GM23338 (cell line): ENCODE data around the gene CREB3L2. TPM values are rescaled to one million over a fixed set of nuclear protein-coding genes. Genes with fewer than 3 reads are reported as not detected.
"Not testable (repeated sequence)": the region's sequence is repeated elsewhere in the genome, so short reads cannot be mapped to it uniquely, and the experiment has no call there.

Experiments used
- ATAC-seq: fragments of 200-7000 bp; cut with Tn5 transposase; 3 replicates; pipeline ENCODE4 v1.9.1; 2020
- DNase-seq: peaks from one replicate; pipeline ENCODE4 v3.0.0-alpha.2; 2015; ENCODE audit warnings: low spot score
- H2AFZ ChIP-seq: fragments of 200-600 bp; sonication (generic); 2 replicates; pipeline ENCODE4 v1.8.0; 2016; ENCODE audit warnings: antibody characterized with exemption, mild to moderate bottlenecking, moderate library complexity
- H3F3A ChIP-seq: fragments of 200-600 bp; sonication (generic); replicated peaks from 2 replicates; pipeline ENCODE4 v1.8.0; 2017; ENCODE audit warnings: antibody characterized with exemption, mixed run types, low read depth
- H3K27ac ChIP-seq: fragments of 200-600 bp; sonication (generic); 2 replicates; pipeline ENCODE4 v1.6.1; 2016; ENCODE audit warnings: low read depth
- H3K27me3 ChIP-seq: fragments of 200-600 bp; sonication (generic); 2 replicates; pipeline ENCODE4 v1.8.0; 2016; ENCODE audit warnings: mild to moderate bottlenecking, mixed run types, moderate library complexity; ENCODE audit not compliant: insufficient read depth
- H3K36me3 ChIP-seq: fragments of 200-600 bp; sonication (generic); 2 replicates; pipeline ENCODE4 v1.8.0; 2016; ENCODE audit warnings: mild to moderate bottlenecking; ENCODE audit not compliant: insufficient read depth
- H3K4me1 ChIP-seq: fragments of 200-600 bp; sonication (generic); 2 replicates; pipeline ENCODE4 v1.8.0; 2016; ENCODE audit warnings: mild to moderate bottlenecking, moderate library complexity; ENCODE audit not compliant: insufficient read depth
- H3K4me2 ChIP-seq: fragments of 200-600 bp; sonication (generic); 2 replicates; pipeline ENCODE4 v1.7.1; 2017; ENCODE audit warnings: mixed run types
- H3K4me3 ChIP-seq: fragments of 200-600 bp; sonication (generic); 2 replicates; pipeline ENCODE4 v1.6.1; 2016; ENCODE audit warnings: mixed run types
- H3K79me2 ChIP-seq: fragments of 200-600 bp; sonication (generic); replicated peaks from 2 replicates; pipeline ENCODE4 v1.8.0; 2017; ENCODE audit warnings: mild to moderate bottlenecking; ENCODE audit not compliant: insufficient read depth
- H3K9me2 ChIP-seq: fragments of 200-600 bp; sonication (generic); 2 replicates; pipeline ENCODE4 v1.8.0; 2017; ENCODE audit not compliant: insufficient read depth
- H4K20me1 ChIP-seq: fragments of 200-600 bp; sonication (generic); replicated peaks from 2 replicates; pipeline ENCODE4 v1.8.0; 2017; ENCODE audit warnings: mild to moderate bottlenecking; ENCODE audit not compliant: insufficient read depth
- H3K27ac Mint-ChIP-seq: 2 replicates; pipeline ENCODE4 v1.8.0; 2020; ENCODE audit warnings: inconsistent platforms, mild to moderate bottlenecking, moderate library complexity, mixed read lengths
- H3K27me3 Mint-ChIP-seq: 3 replicates; pipeline ENCODE4 v1.8.0; 2022; ENCODE audit warnings: low read depth, mild to moderate bottlenecking, moderate library complexity, mixed read lengths, inconsistent platforms; ENCODE audit not compliant: insufficient read depth, poor library complexity
- H3K36me3 Mint-ChIP-seq: 3 replicates; pipeline ENCODE4 v1.8.0; 2021; ENCODE audit warnings: low read depth, mild to moderate bottlenecking, inconsistent platforms, moderate library complexity, mixed read lengths
- H3K4me1 Mint-ChIP-seq: 3 replicates; pipeline ENCODE4 v1.8.0; 2020; ENCODE audit warnings: mild to moderate bottlenecking, inconsistent platforms, mixed read lengths
- H3K4me3 Mint-ChIP-seq: 3 replicates; pipeline ENCODE4 v1.8.0; 2021; ENCODE audit warnings: moderate library complexity, mild to moderate bottlenecking, inconsistent platforms, mixed read lengths
- H3K9me3 Mint-ChIP-seq: 3 replicates; pipeline ENCODE4 v1.8.0; 2020; ENCODE audit warnings: moderate library complexity, mild to moderate bottlenecking, inconsistent platforms, mixed read lengths
- CTCF ChIP-seq, 2 experiments: fragments of 200-600 bp in 1 of 2; sonication (generic) in 1 of 2; conservative IDR thresholded peaks; 2 replicates each; pipeline versions ENCODE4 v1.5.1 to v1.6.1; 2016 to 2017; ENCODE audit warnings: antibody characterized with exemption in 2 of 2, low read depth in 2 of 2, mild to moderate bottlenecking in 2 of 2, moderate library complexity in 1 of 2
- POLR2AphosphoS5 ChIP-seq: IDR thresholded peaks from 2 replicates; pipeline ENCODE4 v1.6.1; 2016; ENCODE audit warnings: antibody characterized with exemption, low read depth
- ZNF114 ChIP-seq: fragments of 250-450 bp; sonication (Bioruptor Pico); IDR thresholded peaks from 2 replicates; pipeline ENCODE4 v1.5.0; 2020; ENCODE audit warnings: mild to moderate bottlenecking, moderate library complexity
- polyA plus RNA-seq: library from polyadenylated mRNA; unstranded; fragments of >200 nt; fragmentation: Nextera tagmentation; extraction: Ambion mirVana; gene quantifications from 2 replicates; pipeline ENCODE4 v1.2.1, GENCODE V29; 2016
- total RNA-seq: library from RNA; depleted of rRNA; stranded (reverse); fragments of >200 nt; shearing (Covaris generic); gene quantifications from 2 replicates; pipeline ENCODE4 v1.2.3, GENCODE V29; 2014

Gene CREB3L2
- total and polyA plus RNA-seq, 2 experiments from 2014 or later = 14.5 to 27.1 TPM

DNA sequence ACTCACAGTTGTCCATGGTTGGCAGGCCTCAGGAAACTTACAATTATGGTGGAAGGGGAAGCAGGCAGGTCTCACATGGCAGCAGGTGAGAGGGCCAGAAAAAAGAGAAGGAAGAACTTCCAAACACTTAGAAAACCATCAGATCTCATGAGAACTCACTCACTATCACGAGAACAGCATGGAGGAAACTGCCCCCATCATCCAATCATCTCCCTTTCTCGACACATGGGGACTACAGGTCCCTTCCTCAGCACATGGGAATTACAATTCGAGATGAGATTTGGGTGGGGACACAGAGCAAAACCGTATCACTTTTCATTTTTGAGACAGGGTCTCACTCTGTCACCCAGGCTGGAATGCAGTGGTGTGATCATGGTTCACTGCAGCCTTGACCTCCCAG is 12.3 kb upstream of the CREB3L2 start:
- not testable (repeated sequence) for H3K27me3 Mint-ChIP-seq, H3K4me3 ChIP-seq, H3K4me2 ChIP-seq, ATAC-seq, H3K79me2 ChIP-seq, H3K4me3 Mint-ChIP-seq, H3K9me3 Mint-ChIP-seq, DNase-seq, H3K27me3 ChIP-seq, H3K9me2 ChIP-seq, H3K27ac ChIP-seq, H4K20me1 ChIP-seq, H3F3A ChIP-seq, H3K36me3 Mint-ChIP-seq, H3K36me3 ChIP-seq, H3K27ac Mint-ChIP-seq
- H3K4me1 Mint-ChIP-seq = peaks cover 11% of the 10 kb centered on the region
- H2AFZ ChIP-seq = peak overlapping the region; percentile 53; the same call in 1 of the 2 replicates
- H3K4me1 ChIP-seq = peaks cover 38% of the 10 kb centered on the region

GRCh38 chr7:138009350-138009653 is 7.4 kb upstream of the CREB3L2 start:
- Mint-ChIP-seq H3K9me3 (no peaks in the 10 kb centered on the region), H3K27ac (no peak overlapping the region), H3K36me3 (no peaks in the 10 kb centered on the region), H3K4me3 (no peak overlapping the region; the same call in 2 of the 3 replicates), H3K4me1 (peaks cover 6% of the 10 kb centered on the region), H3K27me3 (peaks cover 4% of the 10 kb centered on the region)
- Histone ChIP-seq H3K4me2 (no peak overlapping the region), H3K27me3 (no peaks in the 10 kb centered on the region), H4K20me1 (no peaks in the 10 kb centered on the region), H3K36me3 (no peaks in the 10 kb centered on the region), H3K79me2 (no peaks in the 10 kb centered on the region), H3K9me2 (no peaks in the 10 kb centered on the region), H3K27ac (no peak overlapping the region), H2AFZ (no peak overlapping the region), H3F3A (0 out of 2 replicates have a peak, but pooled peaks cover 3% of the 10 kb centered on the region), H3K4me1 (peaks cover 9% of the 10 kb centered on the region), H3K4me3 (no peak overlapping the region)
- TF ChIP-seq ZNF114 = no peak
- DNase-seq = no peak
- no peak for ATAC-seq

DNA sequence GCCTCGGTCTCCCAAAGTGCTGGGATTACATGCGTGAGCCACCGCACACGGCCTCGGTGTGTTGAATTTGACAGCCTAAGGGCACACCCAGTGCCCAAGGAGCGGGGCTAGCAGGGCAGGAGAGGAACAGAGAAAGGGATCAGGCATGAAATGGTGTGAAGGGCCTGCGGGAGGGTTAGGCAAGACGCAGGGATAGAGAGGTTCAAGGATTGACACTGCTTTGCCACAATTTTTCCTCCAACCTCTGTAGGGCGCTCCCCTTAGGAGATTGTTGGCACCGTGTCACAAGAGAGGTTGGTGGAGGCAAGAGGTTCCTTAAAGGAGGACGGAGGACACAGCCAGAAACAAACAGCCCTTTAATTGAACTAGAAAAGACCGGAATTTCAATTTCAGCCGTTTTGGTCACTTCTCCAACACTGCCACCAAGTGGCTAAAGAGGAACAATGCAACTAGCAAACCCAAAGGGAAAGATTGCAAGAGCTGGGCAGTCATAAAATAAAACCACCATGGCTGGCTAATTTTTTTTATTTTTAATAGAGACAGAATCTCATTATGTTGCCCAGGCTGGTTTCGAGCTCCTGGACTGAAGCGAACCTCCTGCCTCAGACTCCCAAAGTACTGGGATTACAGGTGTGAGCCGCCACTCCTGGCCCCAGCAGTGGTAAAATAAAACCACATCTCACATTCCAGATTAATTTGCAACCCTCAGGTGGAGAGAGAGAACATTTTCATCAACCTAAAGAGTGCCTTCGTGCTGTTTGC is 6.9 kb upstream of the CREB3L2 start:
- H3K4me2 ChIP-seq = no peak overlapping the region
- H2AFZ ChIP-seq = no peak overlapping the region
- H3K4me1 ChIP-seq = peaks cover 4% of the 10 kb centered on the region; the same call in 1 of the 2 replicates
- H3F3A ChIP-seq = no peaks in the 10 kb centered on the region
- H3K4me3 ChIP-seq = no peak overlapping the region
- no peaks in the 10 kb centered on the region for H3K9me3 Mint-ChIP-seq
- no peak overlapping the region for H3K27ac ChIP-seq
- H3K36me3 Mint-ChIP-seq = no peaks in the 10 kb centered on the region
- H3K79me2 ChIP-seq = no peaks in the 10 kb centered on the region
- H3K27me3 Mint-ChIP-seq = peaks cover 4% of the 10 kb centered on the region
- H3K27ac Mint-ChIP-seq = peak overlapping the region; percentile 26; the same call in 1 of the 2 replicates
- H3K36me3 ChIP-seq = no peaks in the 10 kb centered on the region
- no peak for TF ChIP-seq POLR2AphosphoS5
- TF ChIP-seq CTCF (conservative IDR thresholded peaks at IDR 0.05; ENCODE audit: low read depth in 2 of 2) = peak; percentile 84 to 90
- H3K27me3 ChIP-seq = no peaks in the 10 kb centered on the region
- no peaks in the 10 kb centered on the region for H3K9me2 ChIP-seq
- no peak overlapping the region for H3K4me3 Mint-ChIP-seq
- ATAC-seq (peak; percentile 71), DNase-seq (peak; percentile 87)
- peaks cover 3% of the 10 kb centered on the region for H3K4me1 Mint-ChIP-seq
- H4K20me1 ChIP-seq = no peaks in the 10 kb centered on the region
